ENCODE results near the gene CIC.

The CIC gene

GRCh38 chr19:42244347-42245220 lies 24.5 kb upstream of the CIC start:
- peak; percentile 96 for DNase-seq

- DNase-seq: no peak
These were observed 23.8 kb upstream of the CIC start for GRCh38 chr19:42245231-42245630.

GRCh38 chr19:42246143-42246921 lies 22.7 kb upstream of the CIC start:
- peak; percentile 77 for DNase-seq

GRCh38 chr19:42246922-42247639 lies 22.0 kb upstream of the CIC start:
- no peak for DNase-seq

GRCh38 chr19:42247640-42248199 lies 21.3 kb upstream of the CIC start:
- no peak for DNase-seq

GRCh38 chr19:42248270-42249148 lies 20.5 kb upstream of the CIC start:
- no peak for DNase-seq

GRCh38 chr19:42249149-42249750 lies 19.8 kb upstream of the CIC start:
- DNase-seq: no peak

- DNase-seq: no peak
These were observed 19.3 kb upstream of the CIC start for GRCh38 chr19:42249769-42250168.

- DNase-seq: no peak
These were observed 18.8 kb upstream of the CIC start for GRCh38 chr19:42250183-42250665.

GRCh38 chr19:42250666-42251531 lies 18.2 kb upstream of the CIC start:
- DNase-seq: peak; percentile 72

GRCh38 chr19:42251572-42252358 lies 17.3 kb upstream of the CIC start:
- DNase-seq: no peak

GRCh38 chr19:42252365-42253244 lies 16.4 kb upstream of the CIC start:
- peak; percentile 82 for DNase-seq

- DNase-seq: peak; percentile 86
These were observed 15.6 kb upstream of the CIC start for GRCh38 chr19:42253245-42254088.

- peak; percentile 87 for DNase-seq
These were observed 14.8 kb upstream of the CIC start for GRCh38 chr19:42254089-42254849.

GRCh38 chr19:42254850-42255765 lies 13.9 kb upstream of the CIC start, which contains the start of gene ERF:
Gene ERF (minus strand): TSS chr19:42255128. CDS start chr19:42254999, 129 bp downstream.
- peak; percentile 99 for DNase-seq

Data from right forelimb (tissue), 1 donor.